Measurements from ENCODE around the gene NRP2. TPM values are rescaled to one million over a fixed set of nuclear protein-coding genes. Genes with fewer than 3 reads are reported as not detected.

Gene NRP2
- total RNA-seq, 1 donor from 2014 or later = 3.9 TPM

DNA sequence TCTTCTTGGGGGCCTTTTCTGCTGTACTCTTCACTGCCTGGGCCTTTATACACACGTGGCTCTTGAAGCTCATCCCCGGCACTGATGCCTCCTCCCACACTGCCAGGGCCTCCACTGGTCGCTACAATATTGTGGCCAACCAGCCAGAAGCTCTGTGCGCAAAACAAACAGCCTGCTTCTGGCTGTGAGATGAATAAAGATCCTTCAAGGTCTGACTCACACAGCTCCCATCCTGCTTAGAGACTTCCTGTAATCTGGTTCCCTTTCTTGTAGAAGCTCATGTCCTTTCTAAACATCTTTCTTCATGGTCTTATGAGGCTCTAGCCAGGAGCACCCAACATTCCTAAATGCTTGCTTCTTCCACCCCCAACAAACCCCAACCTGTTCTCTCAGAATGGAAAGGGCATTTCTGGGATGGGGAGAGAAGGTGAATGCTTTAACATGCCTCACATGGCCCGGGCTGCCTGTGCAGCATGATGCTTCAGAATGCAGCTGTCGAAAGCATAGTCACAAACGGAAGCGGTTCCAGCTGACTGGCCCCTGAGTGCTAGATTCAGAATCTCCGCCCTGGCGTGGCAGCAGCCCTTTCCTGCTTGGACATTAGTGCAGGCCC lies 24.6 kb downstream of the NRP2 start:
- peak; percentile 85 for DNase-seq (ENCODE audit: low read depth)

DNA sequence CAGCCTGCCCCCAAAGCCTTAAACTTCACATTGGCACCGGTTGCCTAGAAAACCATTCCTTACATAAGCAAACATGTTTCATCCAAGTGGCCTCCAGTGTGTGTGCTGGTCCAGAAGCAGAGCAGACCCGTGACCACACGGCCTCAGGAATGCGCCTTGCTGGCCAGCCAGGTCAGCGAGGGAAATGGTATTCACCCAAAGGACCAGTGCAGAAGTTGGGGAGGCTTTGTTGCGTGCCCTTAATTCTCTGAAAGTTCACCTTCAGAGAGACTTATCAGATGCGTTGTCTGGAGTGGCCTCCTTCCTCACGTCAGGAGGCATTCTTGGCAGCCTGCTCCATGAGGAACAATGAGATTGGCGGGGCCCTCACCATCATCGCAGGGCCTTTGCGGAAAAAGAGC lies 25.9 kb downstream of the NRP2 start:
- DNase-seq (ENCODE audit: low read depth) = peak; percentile 48

- DNase-seq (ENCODE audit: low read depth) = no peak
These were observed 27.0 kb downstream of the NRP2 start for GRCh38 chr2:205709319-205709718.

GRCh38 chr2:205712508-205712907 lies 30.2 kb downstream of the NRP2 start:
- DNase-seq (ENCODE audit: low read depth) = peak; percentile 34

- no peak for DNase-seq (ENCODE audit: low read depth)
These were observed 30.8 kb downstream of the NRP2 start for GRCh38 chr2:205713086-205713485.

- no peak for DNase-seq (ENCODE audit: low read depth)
These were observed 31.9 kb downstream of the NRP2 start for GRCh38 chr2:205714058-205714776.

DNA sequence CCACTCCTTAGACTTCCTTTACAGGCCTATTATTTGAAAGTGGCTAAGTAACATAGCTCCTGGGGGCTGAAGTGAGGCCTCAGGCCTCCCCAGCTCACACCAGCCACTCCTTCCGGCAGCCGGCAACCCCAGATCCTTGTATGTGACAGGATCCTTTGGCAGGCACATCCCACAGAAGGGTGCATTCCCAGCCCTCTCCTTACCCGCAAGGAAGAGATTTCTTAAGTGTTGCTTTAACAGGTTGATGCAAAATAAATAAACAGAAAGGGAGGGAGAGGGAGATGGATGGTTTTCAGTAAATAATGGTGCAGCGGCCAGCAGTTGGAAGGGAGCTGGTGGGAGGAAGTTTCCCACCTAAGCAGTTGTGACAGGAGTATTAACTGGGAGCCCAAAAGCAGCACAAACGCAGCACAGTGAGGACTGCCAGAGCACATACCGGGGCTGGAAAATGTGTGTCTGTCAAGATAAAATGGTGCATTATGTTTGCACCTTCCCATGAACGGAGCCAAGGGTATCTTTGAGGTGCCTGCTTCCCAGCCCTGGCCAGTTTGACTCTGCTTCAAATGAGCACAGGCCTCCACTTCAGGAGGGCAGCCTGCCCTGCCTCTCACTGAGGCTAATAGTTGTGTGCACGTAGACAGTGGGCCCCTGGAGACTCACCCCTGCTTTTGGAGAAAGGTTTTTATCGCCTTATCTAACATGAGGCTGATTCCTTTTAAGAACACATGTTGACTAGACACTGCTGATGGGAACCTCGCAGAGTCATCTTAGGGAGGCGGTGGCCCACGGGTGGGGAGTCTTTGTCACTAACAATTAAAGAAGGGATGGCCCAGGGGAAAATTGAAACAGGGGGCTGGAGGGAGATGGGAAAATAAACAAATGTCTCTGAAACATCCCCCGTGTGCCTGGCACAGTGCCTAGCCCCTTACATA lies 32.8 kb downstream of the NRP2 start:
- DNase-seq (ENCODE audit: low read depth) = no peak

DNA sequence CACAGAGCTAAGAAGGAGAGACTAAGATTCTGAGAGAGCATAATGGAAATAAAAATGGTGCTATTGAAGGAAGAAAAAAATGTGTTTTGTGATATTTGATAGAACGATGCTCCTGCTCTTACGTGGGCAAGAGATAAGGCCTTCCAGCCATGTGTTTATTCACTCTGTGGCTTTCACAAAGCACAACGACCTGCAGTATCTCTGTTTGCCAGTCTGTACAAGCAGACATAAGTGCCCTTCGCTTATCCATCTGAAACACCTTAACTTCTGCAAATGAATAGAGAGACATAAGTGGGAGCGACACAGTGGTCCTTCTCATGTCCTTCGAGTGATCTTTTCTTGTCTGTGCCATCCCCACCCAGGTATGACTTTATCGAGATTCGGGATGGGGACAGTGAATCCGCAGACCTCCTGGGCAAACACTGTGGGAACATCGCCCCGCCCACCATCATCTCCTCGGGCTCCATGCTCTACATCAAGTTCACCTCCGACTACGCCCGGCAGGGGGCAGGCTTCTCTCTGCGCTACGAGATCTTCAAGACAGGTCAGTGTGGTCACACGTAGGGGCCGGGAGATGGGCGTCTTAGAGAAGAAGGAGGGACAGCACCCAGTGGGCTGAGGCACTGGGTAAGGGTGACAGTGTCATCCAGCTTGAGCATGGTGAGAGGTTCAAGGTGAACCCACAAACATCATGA lies 33.7 kb downstream of the NRP2 start:
- no peak for DNase-seq (ENCODE audit: low read depth)

GRCh38 chr2:205717175-205717846 lies 35.0 kb downstream of the NRP2 start:
- DNase-seq (ENCODE audit: low read depth) = no peak

GRCh38 chr2:205717999-205718398 lies 35.7 kb downstream of the NRP2 start:
- no peak for DNase-seq (ENCODE audit: low read depth)

DNA sequence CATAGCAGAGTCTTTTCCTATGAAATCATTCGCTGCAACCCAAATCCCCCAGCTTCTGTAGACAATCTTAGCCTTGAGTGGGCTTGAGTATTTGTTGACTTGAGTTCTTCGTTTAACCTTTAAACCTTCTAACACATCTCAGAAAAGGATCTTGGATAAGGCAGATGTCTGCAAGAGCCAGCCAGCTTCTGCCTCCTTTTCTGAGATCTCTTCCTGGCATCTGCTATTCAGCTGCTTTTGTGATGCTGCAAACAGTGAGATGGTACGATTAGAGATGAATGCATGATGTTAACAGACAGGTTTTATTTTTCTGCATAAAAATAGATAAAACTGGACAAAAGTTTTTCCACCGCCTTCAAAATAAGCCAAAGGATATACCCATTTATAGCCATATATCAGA lies 37.5 kb downstream of the NRP2 start:
- DNase-seq (ENCODE audit: low read depth) = no peak

- DNase-seq (ENCODE audit: low read depth) = no peak
These were observed 38.2 kb downstream of the NRP2 start for GRCh38 chr2:205720451-205720902.

GRCh38 chr2:205721057-205721449 lies 38.8 kb downstream of the NRP2 start:
- DNase-seq (ENCODE audit: low read depth) = no peak

DNA sequence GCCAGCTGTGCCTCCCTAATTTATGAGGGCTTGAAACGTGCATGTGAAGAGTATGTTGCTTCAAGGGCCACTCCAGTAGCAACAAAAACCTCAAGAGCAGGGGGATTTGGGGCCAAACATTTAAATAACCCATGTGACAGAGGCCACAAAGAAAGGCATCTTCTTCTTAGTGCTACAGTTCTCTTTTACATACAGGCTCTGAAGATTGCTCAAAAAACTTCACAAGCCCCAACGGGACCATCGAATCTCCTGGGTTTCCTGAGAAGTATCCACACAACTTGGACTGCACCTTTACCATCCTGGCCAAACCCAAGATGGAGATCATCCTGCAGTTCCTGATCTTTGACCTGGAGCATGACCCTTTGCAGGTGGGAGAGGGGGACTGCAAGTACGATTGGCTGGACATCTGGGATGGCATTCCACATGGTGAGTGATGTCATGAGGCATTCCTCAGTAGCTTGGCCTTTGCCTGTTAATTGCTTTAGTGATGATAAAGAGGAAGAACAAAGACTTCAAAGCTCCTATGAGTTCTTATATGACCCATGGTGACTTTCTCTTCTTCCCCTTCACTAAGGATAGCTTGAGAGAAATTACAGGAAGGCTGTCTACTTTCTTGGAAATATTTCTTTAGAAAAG lies 40.1 kb downstream of the NRP2 start:
- no peak for DNase-seq (ENCODE audit: low read depth)

DNA sequence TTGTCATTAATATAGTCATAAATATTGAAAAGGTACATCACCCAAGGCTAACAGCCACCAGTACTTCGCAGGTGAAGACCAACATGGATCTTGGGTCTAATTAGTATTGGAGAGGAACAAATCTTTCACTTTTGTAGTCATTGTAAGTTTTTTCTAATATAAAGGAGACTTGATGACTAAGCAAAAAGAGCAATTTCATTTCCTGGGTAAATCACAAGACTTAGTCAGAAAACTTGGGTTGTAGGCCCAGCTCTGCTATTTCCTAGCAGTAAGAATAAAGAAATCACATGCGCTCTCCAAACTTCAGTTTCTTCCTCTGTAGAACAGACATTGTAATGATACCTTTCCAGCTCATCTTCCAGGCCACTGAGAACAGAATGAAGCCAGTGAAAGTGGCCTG lies 40.9 kb downstream of the NRP2 start:
- no peak for DNase-seq (ENCODE audit: low read depth)

GRCh38 chr2:205725059-205725458 lies 42.8 kb downstream of the NRP2 start:
- no peak for DNase-seq (ENCODE audit: low read depth)

GRCh38 chr2:205726506-205726905 lies 44.2 kb downstream of the NRP2 start:
- no peak for DNase-seq (ENCODE audit: low read depth)

- DNase-seq (ENCODE audit: low read depth) = no peak
These were observed 44.9 kb downstream of the NRP2 start for GRCh38 chr2:205727174-205727573.

DNA sequence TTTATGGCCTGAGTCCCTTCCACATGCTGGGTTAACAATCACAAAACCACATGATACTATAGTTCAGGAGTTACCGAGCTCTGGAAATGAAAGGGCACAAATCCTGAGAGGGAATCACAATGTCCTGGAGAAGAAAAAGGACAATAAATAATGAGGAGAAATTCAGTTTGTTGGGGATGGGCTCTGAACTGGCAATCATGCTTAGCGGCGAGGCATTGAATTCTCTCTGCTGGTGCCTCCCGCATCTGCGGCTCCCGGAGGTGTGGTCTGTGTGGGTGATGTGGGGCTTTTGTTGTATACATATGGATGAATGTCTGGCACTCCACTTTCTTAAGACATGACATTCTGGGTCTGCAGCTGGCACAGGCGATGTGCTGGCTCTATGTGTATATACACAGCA lies 46.1 kb downstream of the NRP2 start:
- DNase-seq (ENCODE audit: low read depth) = no peak

- DNase-seq (ENCODE audit: low read depth) = no peak
These were observed 47.9 kb downstream of the NRP2 start for GRCh38 chr2:205730191-205730590.
